ENCODE results near the gene SLC36A3.
A peak's percentile ranks its signal among the peaks of the same experiment; 100 is the strongest.
"Not testable (repeated sequence)": the region's sequence is repeated elsewhere in the genome, so short reads cannot be mapped to it uniquely, and the experiment has no call there.

Gene SLC36A3

GRCh38 chr5:151239237-151239861 lies 64.2 kb downstream of the SLC36A3 start:
- ChIA-PET CTCF (interaction anchor here (0.6 to 3.6 kb wide), 14 partner anchors 9 to 1560 kb away, joined by 3 to 33 read pairs (median 4); partner anchors contain the start of gene GM2A), POLR2A (ENCODE audit: low non-redundant PET) (no interaction called here)
- no peak overlapping the region for H3K27ac ChIP-seq

GRCh38 chr5:151238303-151238741 lies 65.2 kb downstream of the SLC36A3 start:
- no peak for TF ChIP-seq CTCF (conservative IDR thresholded peaks at IDR 0.05; ENCODE audit: low read depth)
- CTCF ChIA-PET: interaction anchor here (0.5 to 3.6 kb wide), 12 partner anchors 8 to 1714 kb away, joined by 3 to 33 read pairs (median 5); no protein-coding TSS in a partner anchor
- POLR2A ChIA-PET (ENCODE audit: low non-redundant PET): no interaction called here
- DNase-seq (ENCODE audit: low spot score): no peak
- no peak overlapping the region for H3K27ac ChIP-seq

More at GRCh38 chr5:151239237-151239861, 64.2 kb downstream of the SLC36A3 start:
- peak; percentile 93 for TF ChIP-seq CTCF (conservative IDR thresholded peaks at IDR 0.05; ENCODE audit: low read depth)
- peak; percentile 82 for DNase-seq (ENCODE audit: low spot score)

- TF ChIP-seq CTCF (conservative IDR thresholded peaks at IDR 0.05; ENCODE audit: low read depth): no peak
- CTCF ChIA-PET: interaction anchor here (1.1 to 3.6 kb wide), 5 partner anchors 73 to 235 kb away, joined by 3 to 33 read pairs (median 9); no protein-coding TSS in a partner anchor
- POLR2A ChIA-PET (ENCODE audit: low non-redundant PET): no interaction called here
- H3K27ac ChIP-seq: no peak overlapping the region
- DNase-seq (ENCODE audit: low spot score): no peak
Measured at GRCh38 chr5:151237685-151238084, 65.9 kb downstream of the SLC36A3 start.

GRCh38 chr5:151236888-151237287 lies 66.7 kb downstream of the SLC36A3 start:
- H3K27ac ChIP-seq: no peak overlapping the region
- no peak for TF ChIP-seq CTCF (conservative IDR thresholded peaks at IDR 0.05; ENCODE audit: low read depth)
- POLR2A ChIA-PET (ENCODE audit: low non-redundant PET): no interaction called here
- no peak for DNase-seq (ENCODE audit: low spot score)
- CTCF ChIA-PET: interaction anchor here (2.5 kb wide), 1 partner anchor 72 kb away, joined by 9 read pairs; no protein-coding TSS in a partner anchor

- DNase-seq (ENCODE audit: low spot score); H3K27ac ChIP-seq; POLR2A ChIA-PET (ENCODE audit: low non-redundant PET): not testable (repeated sequence)
- CTCF ChIA-PET: interaction anchor here (0.8 to 1.1 kb wide), 3 partner anchors 12 to 109 kb away, joined by 3 to 5 read pairs (median 4); partner anchors contain the start of gene CCDC69
Measured at GRCh38 chr5:151235239-151235571, 68.4 kb downstream of the SLC36A3 start.

DNA sequence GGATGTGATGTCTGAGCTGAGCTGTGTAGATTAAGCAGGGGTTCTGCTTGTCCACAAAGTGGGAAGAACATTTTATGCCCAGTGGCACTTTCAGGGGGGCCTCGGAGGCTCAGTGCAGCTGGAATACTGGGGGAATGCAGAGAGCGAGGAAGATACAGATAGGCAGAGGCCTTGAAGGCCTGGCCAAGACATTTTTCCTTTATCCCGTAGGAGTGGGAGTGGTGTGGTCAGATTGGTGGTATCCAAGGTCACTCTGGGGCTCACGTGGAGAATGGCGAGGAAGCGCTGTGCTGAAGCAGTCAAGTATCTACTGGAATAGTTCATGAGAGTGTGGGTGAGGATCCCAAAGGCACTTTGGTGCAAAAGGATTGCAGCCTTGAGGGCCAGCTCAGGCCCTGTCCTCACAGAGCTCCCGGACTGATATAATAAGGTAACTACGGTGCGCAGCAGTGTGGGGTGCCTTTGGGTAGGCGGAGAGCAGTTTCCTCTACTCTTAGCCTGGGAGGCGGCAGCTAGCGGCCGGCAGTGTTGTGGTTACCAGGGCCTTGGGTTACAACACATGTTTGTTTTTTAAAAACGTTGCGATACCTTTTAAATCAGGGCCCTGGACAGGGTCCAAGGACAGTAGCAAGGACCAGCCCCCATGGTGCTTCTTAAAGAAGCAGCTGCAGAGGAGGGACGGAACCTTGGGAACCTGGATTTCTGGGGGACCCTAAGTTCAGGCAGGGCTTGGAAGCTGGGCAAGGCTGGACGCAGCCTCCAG lies 68.9 kb downstream of the SLC36A3 start:
- ChIA-PET POLR2A (ENCODE audit: low non-redundant PET) (no interaction called here), CTCF (interaction anchor here (0.8 to 1.1 kb wide), 3 partner anchors 11 to 109 kb away, joined by 3 to 5 read pairs (median 4); partner anchors contain the start of gene CCDC69)
- no peak overlapping the region for H3K27ac ChIP-seq
- TF ChIP-seq CTCF (conservative IDR thresholded peaks at IDR 0.05; ENCODE audit: low read depth): no peak
- DNase-seq (ENCODE audit: low spot score): no peak

Measured in RWPE1 (cell line).